GM21529 (cell line): ENCODE data around the gene CATSPERD.

Experiments used
- ATAC-seq: cut with Tn5 transposase; IDR thresholded peaks from one replicate; pipeline ENCODE4 v1.9.1; 2021; ENCODE audit not compliant: unreplicated experiment

CATSPERD gene

DNA sequence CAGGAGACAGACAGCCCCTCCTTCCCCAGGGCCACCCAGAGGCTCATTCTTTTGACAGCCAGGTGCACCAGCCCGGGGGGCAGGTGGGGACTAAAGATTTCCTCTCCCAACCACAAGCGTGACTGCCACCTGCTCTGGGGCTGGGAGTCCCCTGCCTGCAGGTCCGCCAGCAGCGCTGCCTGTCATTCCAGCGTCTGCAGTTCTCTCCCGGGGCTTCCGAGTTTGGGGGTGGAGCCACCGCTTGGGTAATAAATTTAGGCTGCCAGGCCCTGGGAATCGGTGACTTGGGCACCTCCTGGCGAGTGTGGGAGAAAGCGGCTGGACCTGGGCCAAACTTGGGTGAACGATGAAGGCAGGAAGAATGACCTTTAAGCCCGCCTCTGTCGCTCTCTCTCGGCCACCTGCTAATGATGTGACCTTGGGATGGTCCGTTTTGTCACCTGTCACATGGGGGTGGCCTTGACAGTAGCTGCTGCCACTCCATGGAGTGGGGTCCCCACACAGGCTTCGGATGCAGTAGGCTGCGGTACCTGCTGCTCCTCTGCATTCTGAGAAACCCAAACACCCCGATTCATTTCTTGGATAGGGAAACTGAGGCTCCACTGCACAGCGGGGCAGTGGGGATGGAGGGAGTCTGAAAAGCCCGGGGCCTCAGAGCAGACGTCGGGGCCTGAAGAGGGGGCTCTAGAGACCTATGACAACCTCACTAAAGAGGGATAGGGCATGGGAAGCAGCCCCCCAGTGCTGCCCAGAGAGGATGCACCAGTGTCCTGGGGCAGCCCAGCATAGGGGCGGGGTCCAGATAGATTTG is 106.3 kb downstream of the CATSPERD start:
- ATAC-seq: no peak

DNA sequence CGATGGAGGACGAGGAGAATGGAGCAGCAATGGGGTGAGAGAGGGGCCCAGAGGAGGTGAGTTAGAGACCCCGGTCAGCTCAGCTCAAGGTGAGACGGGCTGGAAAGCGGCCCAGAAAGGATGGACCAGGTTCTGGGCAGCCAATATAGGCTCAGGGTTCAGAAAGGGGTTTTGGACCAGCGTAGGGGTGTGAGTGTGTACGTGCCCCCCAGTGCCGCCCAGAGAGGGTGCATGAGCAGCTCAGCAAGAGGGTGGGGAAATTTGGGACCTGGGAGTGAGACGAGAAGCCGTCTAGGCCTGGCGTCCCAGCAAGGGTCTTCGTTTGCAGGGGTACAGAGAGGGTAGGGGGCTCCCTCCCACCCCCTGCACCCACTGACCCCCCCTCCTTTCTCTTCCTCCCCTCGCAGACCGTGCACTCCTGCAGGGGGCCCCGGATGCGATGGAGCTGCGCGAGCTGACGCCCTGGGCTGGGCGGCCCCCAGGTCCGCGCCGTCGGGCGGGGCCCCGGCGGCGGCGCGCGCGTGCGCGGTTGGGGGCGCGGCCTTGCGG is 107.0 kb downstream of the CATSPERD start:
- ATAC-seq: no peak

DNA sequence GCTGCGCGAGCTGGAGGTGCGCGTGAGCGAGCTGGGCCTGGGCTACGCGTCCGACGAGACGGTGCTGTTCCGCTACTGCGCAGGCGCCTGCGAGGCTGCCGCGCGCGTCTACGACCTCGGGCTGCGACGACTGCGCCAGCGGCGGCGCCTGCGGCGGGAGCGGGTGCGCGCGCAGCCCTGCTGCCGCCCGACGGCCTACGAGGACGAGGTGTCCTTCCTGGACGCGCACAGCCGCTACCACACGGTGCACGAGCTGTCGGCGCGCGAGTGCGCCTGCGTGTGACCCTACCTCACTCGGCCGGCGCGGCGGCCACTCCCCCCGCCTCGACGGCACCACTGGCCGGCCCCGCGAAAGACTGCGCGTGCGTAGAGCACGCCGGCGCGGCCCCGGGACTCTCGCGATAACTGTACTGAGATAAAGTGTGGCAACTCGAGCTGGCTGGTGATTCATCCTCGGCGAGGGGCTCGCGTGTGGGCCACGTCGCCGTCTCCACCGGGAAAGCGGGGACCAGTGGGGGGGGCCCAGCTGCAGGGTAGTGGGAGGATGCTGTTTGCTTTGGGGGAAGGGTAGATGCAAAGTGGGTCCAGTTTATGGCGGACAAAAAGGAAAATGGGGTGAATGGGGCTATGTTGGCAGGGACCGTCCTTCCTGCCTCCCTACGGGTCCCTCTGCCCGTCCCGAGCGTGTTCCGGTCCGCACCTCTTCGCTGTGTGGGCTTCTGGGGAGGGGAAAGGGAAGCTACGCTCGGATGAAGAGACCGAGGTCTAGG is 107.6 kb downstream of the CATSPERD start:
- ATAC-seq: peak; percentile 63
